ENCODE measurements around the gene HTR6. TPM values are rescaled to one million over a fixed set of nuclear protein-coding genes. Genes with fewer than 3 reads are reported as not detected.
"Not testable (repeated sequence)": the region's sequence is repeated elsewhere in the genome, so short reads cannot be mapped to it uniquely, and the experiment has no call there.

HTR6 gene
- total RNA-seq, 1 donor: 0.09 TPM

GRCh38 chr1:19637606-19638005 is 27.1 kb upstream of the HTR6 start:
- H3K4me3 ChIP-seq (ENCODE audit: low read depth, low read length): no peak overlapping the region
- no peak for TF ChIP-seq CTCF (IDR thresholded peaks at IDR 0.05; ENCODE audit: insufficient read depth, low read length)
- no peak for DNase-seq (ENCODE audit: low read depth)

- not testable (repeated sequence) for H3K4me3 ChIP-seq (ENCODE audit: low read depth, low read length)
These were observed 25.4 kb upstream of the HTR6 start for GRCh38 chr1:19639228-19639627.

GRCh38 chr1:19639999-19640362 is 24.7 kb upstream of the HTR6 start:
- H3K4me3 ChIP-seq (ENCODE audit: low read depth, low read length): no peak overlapping the region
- TF ChIP-seq CTCF (IDR thresholded peaks at IDR 0.05; ENCODE audit: insufficient read depth, low read length): no peak
- DNase-seq (ENCODE audit: low read depth): no peak

More at GRCh38 chr1:19639228-19639627, 25.4 kb upstream of the HTR6 start:
- not testable (repeated sequence) for DNase-seq (ENCODE audit: low read depth)

GRCh38 chr1:19640363-19641316 is 24.0 kb upstream of the HTR6 start:
- DNase-seq (ENCODE audit: low read depth): no peak
- no peak for TF ChIP-seq CTCF (IDR thresholded peaks at IDR 0.05; ENCODE audit: insufficient read depth, low read length)

GRCh38 chr1:19643121-19643520 is 21.6 kb upstream of the HTR6 start:
- no peak for DNase-seq (ENCODE audit: low read depth)
- H3K4me3 ChIP-seq (ENCODE audit: low read depth, low read length): peak overlapping the region; percentile 87
- peak; percentile 28 for TF ChIP-seq CTCF (IDR thresholded peaks at IDR 0.05; ENCODE audit: insufficient read depth, low read length)

More at GRCh38 chr1:19640363-19641316, 24.0 kb upstream of the HTR6 start:
- H3K4me3 ChIP-seq (ENCODE audit: low read depth, low read length): no peak overlapping the region

GRCh38 chr1:19643602-19644394 is 20.9 kb upstream of the HTR6 start, which contains the start of gene NBL1:
NBL1 (plus strand) TSS chr1:19644311; CDS start chr1:19655031, 10,720 bp downstream.
- no peak for TF ChIP-seq CTCF (IDR thresholded peaks at IDR 0.05; ENCODE audit: insufficient read depth, low read length)
- H3K4me3 ChIP-seq (ENCODE audit: low read depth, low read length): peak within 1 kb of the TSS; percentile 87
- peak; percentile 64 for DNase-seq (ENCODE audit: low read depth)

- peak overlapping the region; percentile 87 for H3K4me3 ChIP-seq (ENCODE audit: low read depth, low read length)
- DNase-seq (ENCODE audit: low read depth): no peak
- TF ChIP-seq CTCF (IDR thresholded peaks at IDR 0.05; ENCODE audit: insufficient read depth, low read length): no peak
These were observed 20.3 kb upstream of the HTR6 start for GRCh38 chr1:19644395-19644680.
